Measurements from ENCODE around the gene CCDC3.

DNA sequence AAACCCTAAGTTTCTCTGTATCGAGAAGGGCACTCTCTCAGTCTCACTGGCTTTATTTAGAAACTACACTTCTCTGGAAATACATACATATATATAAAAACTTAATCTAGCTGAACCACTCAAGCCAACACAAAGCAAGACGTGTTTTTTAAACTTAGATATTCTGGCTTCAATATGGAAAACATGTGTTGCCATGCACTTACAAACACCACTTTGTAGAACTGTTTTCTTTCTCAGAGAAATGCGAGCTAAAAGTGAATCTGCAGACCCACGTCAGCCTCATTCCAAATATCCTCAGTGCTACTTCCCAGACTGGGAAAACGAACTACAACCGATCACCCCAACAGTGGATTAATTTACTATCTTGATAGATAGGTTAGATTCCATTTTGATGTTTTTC is 1.7 kb downstream of the CCDC3 start:
- TF ChIP-seq YY1 (IDR thresholded peaks at IDR 0.05; ENCODE audit: low read depth): no peak
- no peak for TF ChIP-seq CEBPB (IDR thresholded peaks at IDR 0.05)
- TF ChIP-seq TAF1 (IDR thresholded peaks at IDR 0.05; ENCODE audit: low read depth): no peak
- no peak for TF ChIP-seq EP300 (IDR thresholded peaks at IDR 0.05; ENCODE audit: borderline replicate concordance)
- TF ChIP-seq FOXM1 (IDR thresholded peaks at IDR 0.05; ENCODE audit: borderline replicate concordance, low read depth): no peak
- TF ChIP-seq, protein P1, sequence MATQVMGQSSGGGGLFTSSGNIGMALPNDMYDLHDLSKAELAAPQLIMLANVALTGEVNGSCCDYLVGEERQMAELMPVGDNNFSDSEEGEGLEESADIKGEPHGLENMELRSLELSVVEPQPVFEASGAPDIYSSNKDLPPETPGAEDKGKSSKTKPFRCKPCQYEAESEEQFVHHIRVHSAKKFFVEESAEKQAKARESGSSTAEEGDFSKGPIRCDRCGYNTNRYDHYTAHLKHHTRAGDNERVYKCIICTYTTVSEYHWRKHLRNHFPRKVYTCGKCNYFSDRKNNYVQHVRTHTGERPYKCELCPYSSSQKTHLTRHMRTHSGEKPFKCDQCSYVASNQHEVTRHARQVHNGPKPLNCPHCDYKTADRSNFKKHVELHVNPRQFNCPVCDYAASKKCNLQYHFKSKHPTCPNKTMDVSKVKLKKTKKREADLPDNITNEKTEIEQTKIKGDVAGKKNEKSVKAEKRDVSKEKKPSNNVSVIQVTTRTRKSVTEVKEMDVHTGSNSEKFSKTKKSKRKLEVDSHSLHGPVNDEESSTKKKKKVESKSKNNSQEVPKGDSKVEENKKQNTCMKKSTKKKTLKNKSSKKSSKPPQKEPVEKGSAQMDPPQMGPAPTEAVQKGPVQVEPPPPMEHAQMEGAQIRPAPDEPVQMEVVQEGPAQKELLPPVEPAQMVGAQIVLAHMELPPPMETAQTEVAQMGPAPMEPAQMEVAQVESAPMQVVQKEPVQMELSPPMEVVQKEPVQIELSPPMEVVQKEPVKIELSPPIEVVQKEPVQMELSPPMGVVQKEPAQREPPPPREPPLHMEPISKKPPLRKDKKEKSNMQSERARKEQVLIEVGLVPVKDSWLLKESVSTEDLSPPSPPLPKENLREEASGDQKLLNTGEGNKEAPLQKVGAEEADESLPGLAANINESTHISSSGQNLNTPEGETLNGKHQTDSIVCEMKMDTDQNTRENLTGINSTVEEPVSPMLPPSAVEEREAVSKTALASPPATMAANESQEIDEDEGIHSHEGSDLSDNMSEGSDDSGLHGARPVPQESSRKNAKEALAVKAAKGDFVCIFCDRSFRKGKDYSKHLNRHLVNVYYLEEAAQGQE (IDR thresholded peaks at IDR 0.05; ENCODE audit: low read depth): no peak
- TF ChIP-seq TCF12 (IDR thresholded peaks at IDR 0.05; ENCODE audit: low read depth): no peak
- TF ChIP-seq EGR1 (IDR thresholded peaks at IDR 0.05): no peak
- no peak for TF ChIP-seq RAD21 (IDR thresholded peaks at IDR 0.05; ENCODE audit: low read depth)
- TF ChIP-seq NFIC (IDR thresholded peaks at IDR 0.05): no peak
- TF ChIP-seq CREB1 (IDR thresholded peaks at IDR 0.05; ENCODE audit: low read depth): no peak
- no peak for TF ChIP-seq TEAD4 (IDR thresholded peaks at IDR 0.05)

Measured in Ishikawa (cell line).